KMS-11 (cell line): ENCODE results near the gene PEMT.

Source experiments
- H2AFZ ChIP-seq: fragments of 200-600 bp; sonication (generic); 2 replicates; pipeline ENCODE4 v1.6.1; 2016; ENCODE audit warnings: antibody characterized with exemption, mixed run types, low read depth
- H3K27ac ChIP-seq: fragments of 200-600 bp; sonication (generic); 2 replicates; pipeline ENCODE4 v1.6.1; 2016; ENCODE audit warnings: mild to moderate bottlenecking, mixed run types
- H3K27me3 ChIP-seq: fragments of 200-600 bp; sonication (generic); 2 replicates; pipeline ENCODE4 v1.6.1; 2017; ENCODE audit warnings: mild to moderate bottlenecking, low read depth, mixed run types, moderate library complexity; ENCODE audit not compliant: insufficient read depth
- H3K36me3 ChIP-seq: fragments of 200-600 bp; sonication (generic); 2 replicates; pipeline ENCODE4 v1.6.1; 2017; ENCODE audit warnings: mild to moderate bottlenecking, mixed run types; ENCODE audit not compliant: insufficient read depth
- H3K4me1 ChIP-seq: fragments of 200-600 bp; sonication (generic); 2 replicates; pipeline ENCODE4 v1.6.1; 2016; ENCODE audit warnings: mild to moderate bottlenecking, low read depth, mixed run types; ENCODE audit not compliant: poor library complexity, severe bottlenecking
- H3K4me2 ChIP-seq: fragments of 200-600 bp; sonication (generic); 2 replicates; pipeline ENCODE4 v1.7.0; 2016; ENCODE audit warnings: mild to moderate bottlenecking, mixed run types
- H3K4me3 ChIP-seq: fragments of 200-600 bp; sonication (generic); IDR thresholded peaks from 2 replicates; pipeline ENCODE4 v1.6.1; 2017; ENCODE audit warnings: low read depth, low read length, mixed read lengths; ENCODE audit not compliant: insufficient read depth
- H3K79me2 ChIP-seq: fragments of 200-600 bp; sonication (generic); 2 replicates; pipeline ENCODE4 v1.6.1; 2016; ENCODE audit warnings: low read depth, mixed run types; ENCODE audit not compliant: insufficient read depth
- H3K9ac ChIP-seq: fragments of 200-600 bp; sonication (generic); 2 replicates; pipeline ENCODE4 v1.6.1; 2016; ENCODE audit warnings: mild to moderate bottlenecking, mixed run types
- H4K20me1 ChIP-seq: fragments of 200-600 bp; sonication (generic); 2 replicates; pipeline ENCODE4 v1.6.1; 2016; ENCODE audit warnings: mild to moderate bottlenecking, mixed run types; ENCODE audit not compliant: insufficient read depth
- CTCF ChIP-seq: fragments of 200-600 bp; sonication (generic); conservative IDR thresholded peaks from 2 replicates; pipeline ENCODE4 v1.6.1; 2017; ENCODE audit warnings: low read depth, mild to moderate bottlenecking, antibody characterized with exemption, low read length, moderate library complexity, mixed read lengths

Gene PEMT

GRCh38 chr17:17563530-17563929 is 28.0 kb downstream of the PEMT start:
- H3K27ac ChIP-seq: no peak overlapping the region
- TF ChIP-seq CTCF: no peak
- no peak overlapping the region for H3K4me2 ChIP-seq
- H2AFZ ChIP-seq: no peak overlapping the region
- no peaks in the 10 kb centered on the region for H3K36me3 ChIP-seq
- H3K4me3 ChIP-seq: no peak overlapping the region
- H3K27me3 ChIP-seq: no peaks in the 10 kb centered on the region
- H3K4me1 ChIP-seq: no peaks in the 10 kb centered on the region
- H4K20me1 ChIP-seq: no peaks in the 10 kb centered on the region
- H3K79me2 ChIP-seq: no peaks in the 10 kb centered on the region
- no peak overlapping the region for H3K9ac ChIP-seq

DNA sequence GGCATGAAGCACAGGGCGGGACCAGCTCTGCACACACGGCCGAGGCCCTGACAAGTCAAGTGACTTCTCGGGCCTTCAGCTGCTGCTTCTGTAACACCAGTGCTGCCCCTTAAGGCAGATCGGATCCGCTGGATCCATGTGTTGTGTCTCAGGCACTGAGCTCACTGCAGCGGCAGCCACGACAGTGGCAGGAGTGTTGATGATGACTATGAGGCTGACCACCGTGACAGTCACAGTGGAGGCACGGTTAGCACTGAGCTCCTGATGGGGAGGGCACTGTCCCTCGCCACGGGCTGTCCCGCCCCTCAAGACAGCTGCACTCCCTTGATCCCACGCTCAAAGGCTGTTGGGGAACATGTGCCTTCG is 29.4 kb downstream of the PEMT start:
- no peaks in the 10 kb centered on the region for H3K79me2 ChIP-seq
- no peaks in the 10 kb centered on the region for H3K36me3 ChIP-seq
- H3K4me3 ChIP-seq: no peak overlapping the region
- H3K4me2 ChIP-seq: no peak overlapping the region
- H4K20me1 ChIP-seq: no peaks in the 10 kb centered on the region
- H2AFZ ChIP-seq: no peak overlapping the region
- H3K27me3 ChIP-seq: no peaks in the 10 kb centered on the region
- TF ChIP-seq CTCF: no peak
- no peak overlapping the region for H3K9ac ChIP-seq
- no peaks in the 10 kb centered on the region for H3K4me1 ChIP-seq
- H3K27ac ChIP-seq: no peak overlapping the region

- H4K20me1 ChIP-seq: no peaks in the 10 kb centered on the region
- no peak overlapping the region for H3K27ac ChIP-seq
- H3K4me2 ChIP-seq: no peak overlapping the region
Measured at GRCh38 chr17:17561408-17562145, 29.9 kb downstream of the PEMT start.

GRCh38 chr17:17560975-17561374 is 30.5 kb downstream of the PEMT start:
- no peaks in the 10 kb centered on the region for H3K27me3 ChIP-seq
- H3K79me2 ChIP-seq: no peaks in the 10 kb centered on the region
- H3K27ac ChIP-seq: no peak overlapping the region
- no peak overlapping the region for H3K4me3 ChIP-seq
- H3K36me3 ChIP-seq: no peaks in the 10 kb centered on the region
- H2AFZ ChIP-seq: no peak overlapping the region
- H3K9ac ChIP-seq: no peak overlapping the region
- no peaks in the 10 kb centered on the region for H3K4me1 ChIP-seq
- no peak for TF ChIP-seq CTCF
- H3K4me2 ChIP-seq: no peak overlapping the region
- H4K20me1 ChIP-seq: no peaks in the 10 kb centered on the region

More at GRCh38 chr17:17561408-17562145, 29.9 kb downstream of the PEMT start:
- Histone ChIP-seq H3K79me2 (no peaks in the 10 kb centered on the region), H3K4me3 (no peak overlapping the region), H3K4me1 (no peaks in the 10 kb centered on the region), H2AFZ (no peak overlapping the region), H3K9ac (no peak overlapping the region), H3K27me3 (no peaks in the 10 kb centered on the region), H3K36me3 (no peaks in the 10 kb centered on the region)
- no peak for TF ChIP-seq CTCF
